Stimulated activated CD4-positive, alpha-beta T cell treated with anti-CD3 and anti-CD28 coated beads, Interleukin-4, amount 100 ng/mL, for 4 hours (primary cell): ENCODE results near the gene GLS2.
"Not testable (repeated sequence)": the region's sequence is repeated elsewhere in the genome, so short reads cannot be mapped to it uniquely, and the experiment has no call there.

Source experiments
- DNase-seq, 2 experiments: peaks; one replicate each; pipeline ENCODE4 v3.0.0-alpha.2; 2020

GLS2 gene

GRCh38 chr12:56490360-56490759 is 2.4 kb upstream of the GLS2 start:
- DNase-seq: no peak

GRCh38 chr12:56487448-56488040 is 417 bp downstream of the GLS2 start:
- DNase-seq: peak in 1 of 2 experiments; percentile 33

DNA sequence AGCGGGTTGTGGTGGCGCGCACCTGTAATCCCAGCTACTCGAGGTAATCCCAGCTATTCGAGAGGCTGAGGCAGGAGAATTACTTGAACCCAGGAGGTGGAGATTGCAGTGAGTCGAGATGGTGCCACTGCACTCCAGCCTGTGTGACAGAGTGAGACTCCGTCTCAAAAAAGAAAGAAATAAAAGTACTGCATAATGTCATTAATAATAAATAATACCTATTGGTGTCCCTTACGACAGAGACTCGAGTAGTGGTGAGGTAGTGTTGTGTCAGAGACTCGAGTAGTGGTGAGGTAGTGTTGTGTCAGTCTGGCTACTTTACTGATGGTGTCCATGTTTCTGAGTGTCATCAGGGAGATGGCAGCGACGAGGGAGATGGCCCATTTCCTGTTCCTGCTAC is 1.3 kb downstream of the GLS2 start:
- no peak for DNase-seq

DNA sequence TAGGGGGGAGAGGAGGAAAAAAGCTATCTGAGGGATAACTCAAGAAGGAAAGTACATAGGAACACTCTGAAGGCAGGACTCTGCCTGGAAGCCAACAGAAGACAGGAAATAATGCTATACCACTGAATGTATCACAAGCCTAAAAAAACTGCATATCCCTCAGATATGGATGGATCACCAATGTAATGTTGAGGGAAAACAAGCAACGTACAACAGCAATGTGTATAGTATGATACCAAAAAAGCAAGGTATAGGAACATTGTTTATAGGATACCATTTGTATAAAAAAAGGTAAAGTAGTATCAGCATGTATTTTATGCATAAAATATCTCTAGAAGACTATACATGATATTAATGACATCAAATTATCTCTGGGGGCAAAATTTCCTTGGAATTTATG is 3.4 kb downstream of the GLS2 start:
- DNase-seq: no peak

- DNase-seq: no peak
Measured at GRCh38 chr12:56479625-56480024, 8.3 kb downstream of the GLS2 start.

DNA sequence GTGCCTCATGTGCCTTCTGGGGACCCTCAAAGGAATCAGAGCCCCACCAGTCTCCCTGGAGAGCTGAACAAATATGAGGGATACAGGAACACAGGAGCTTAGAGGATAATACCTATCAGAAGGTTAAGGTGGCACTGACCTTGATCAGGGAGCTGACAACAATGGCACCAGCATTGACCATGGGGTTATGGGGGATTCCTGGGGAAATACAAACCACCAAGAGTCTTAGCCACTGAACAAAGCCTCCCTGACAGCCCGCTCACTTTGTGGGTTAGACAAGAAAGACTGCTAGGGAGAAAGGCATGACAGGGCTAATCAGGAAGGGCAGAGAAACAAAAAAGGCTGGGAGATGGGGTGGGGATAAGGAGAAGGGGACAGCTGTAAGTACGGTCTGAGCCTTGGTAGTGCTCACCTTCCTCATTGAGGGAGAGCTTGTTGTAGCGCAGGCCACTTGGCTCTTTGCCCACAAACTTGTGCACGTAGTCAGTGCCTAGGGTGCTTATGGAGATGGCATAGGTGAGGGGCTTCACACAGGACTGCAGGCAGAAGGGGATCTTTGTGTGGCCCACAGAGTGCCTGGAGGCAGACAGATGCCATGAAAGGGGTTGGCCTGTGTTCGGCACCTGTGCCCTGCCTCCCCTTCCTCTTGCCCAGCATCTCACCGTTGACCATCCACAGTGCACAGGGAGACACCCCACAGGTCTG is 10.3 kb downstream of the GLS2 start:
- no peak for DNase-seq

DNA sequence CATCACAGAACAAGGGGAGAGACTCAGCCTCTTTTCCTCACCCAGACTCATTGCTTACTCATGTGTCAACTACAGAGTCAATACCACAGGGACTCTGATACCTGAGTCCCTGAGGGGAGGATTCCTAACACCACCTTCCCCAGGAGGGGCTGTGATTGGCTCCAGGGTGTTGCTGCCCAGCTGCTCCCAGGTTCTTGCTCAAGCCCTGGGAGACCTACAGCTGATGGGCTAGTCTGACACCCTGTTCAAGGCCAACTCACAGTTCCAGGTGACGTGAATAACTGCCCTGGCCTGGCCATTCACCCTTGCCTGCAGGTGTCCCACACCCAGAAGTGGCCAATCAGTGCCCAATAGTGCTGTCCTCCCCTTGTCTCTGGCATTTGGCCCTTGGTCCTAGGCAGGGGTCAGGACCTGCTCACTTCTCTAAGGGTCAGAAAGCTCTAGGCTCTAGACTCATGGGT is 11.0 kb downstream of the GLS2 start:
- DNase-seq: no peak

GRCh38 chr12:56476143-56476542 is 11.8 kb downstream of the GLS2 start:
- no peak for DNase-seq

- DNase-seq: no peak
Measured at GRCh38 chr12:56474389-56474788, 13.6 kb downstream of the GLS2 start.

DNA sequence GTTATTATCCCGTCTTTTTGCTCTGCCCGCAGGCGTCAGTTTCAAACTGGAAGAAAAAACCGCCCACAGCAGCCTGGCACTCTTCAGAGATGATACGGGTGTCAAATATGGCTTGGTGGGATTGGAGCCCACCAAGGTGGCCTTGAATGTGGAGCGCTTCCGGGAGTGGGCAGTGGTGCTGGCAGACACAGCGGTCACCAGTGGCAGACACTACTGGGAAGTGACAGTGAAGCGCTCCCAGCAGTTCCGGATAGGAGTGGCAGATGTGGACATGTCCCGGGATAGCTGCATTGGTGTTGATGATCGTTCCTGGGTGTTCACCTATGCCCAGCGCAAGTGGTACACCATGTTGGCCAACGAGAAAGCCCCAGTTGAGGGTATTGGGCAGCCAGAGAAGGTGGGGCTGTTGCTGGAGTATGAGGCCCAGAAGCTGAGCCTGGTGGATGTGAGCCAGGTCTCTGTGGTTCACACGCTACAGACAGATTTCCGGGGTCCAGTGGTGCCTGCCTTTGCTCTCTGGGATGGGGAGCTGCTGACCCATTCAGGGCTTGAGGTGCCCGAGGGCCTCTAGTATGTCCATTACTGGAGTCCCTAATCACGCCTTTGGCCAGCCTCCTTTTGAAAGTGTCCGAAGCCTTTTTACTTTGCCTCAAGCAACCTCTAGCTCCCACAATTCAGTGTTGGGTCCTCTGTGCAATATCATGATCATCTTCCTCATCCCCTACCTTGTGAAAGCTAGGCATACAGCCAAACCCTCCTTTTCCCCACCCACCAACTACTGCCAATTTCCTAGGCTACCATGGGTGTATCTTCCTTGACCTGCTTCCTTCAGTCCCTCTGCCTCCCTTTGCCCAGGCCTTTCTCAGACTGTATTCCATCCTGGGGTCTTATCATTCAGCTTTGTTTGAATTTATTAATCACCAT is 18.7 kb downstream of the GLS2 start:
- DNase-seq: no peak

DNA sequence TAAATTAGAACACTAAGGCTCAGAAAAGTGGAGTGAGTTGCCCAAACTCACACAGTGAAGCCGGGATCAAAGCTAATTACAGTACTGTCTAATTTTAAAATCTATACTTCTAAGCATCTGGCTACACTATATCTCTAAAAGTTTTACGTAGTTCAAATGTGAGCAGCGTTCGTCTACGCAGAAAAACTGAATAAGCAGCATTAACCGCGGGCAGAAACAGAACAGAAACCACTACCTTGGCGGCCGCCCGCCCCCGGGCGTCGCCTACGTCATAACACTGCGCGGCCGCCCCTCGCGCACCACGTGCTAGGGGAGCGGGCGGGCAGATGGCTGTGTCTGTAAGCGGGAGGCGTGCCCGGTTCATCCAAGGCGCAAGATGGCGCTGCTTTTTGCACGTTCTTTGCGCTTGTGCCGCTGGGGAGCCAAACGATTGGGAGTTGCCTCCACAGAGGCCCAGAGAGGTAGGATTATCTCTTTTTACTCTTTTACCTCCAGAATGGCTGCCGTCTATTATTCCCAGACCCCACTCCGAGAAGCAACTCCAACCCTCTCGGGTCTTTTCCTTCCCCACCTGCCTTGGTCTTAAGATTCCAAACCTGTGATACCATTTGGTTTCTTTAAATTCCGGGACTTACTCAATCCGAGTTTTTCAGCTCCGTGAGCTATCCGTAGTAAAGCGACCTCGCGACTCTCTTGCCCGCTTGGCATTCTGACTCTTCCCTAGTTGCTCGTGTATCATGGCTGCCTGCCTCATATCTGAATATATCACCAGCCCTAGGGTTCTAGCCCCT is 19.6 kb downstream of the GLS2 start, which contains the start of gene SPRYD4:
Gene SPRYD4 (plus strand): TSS at position 363 of the 791 bp plus-strand sequence. CDS start 14 bp downstream, at position 377.
- peak; percentile 90 to 94 for DNase-seq

GRCh38 chr12:56462565-56462964 is 25.4 kb downstream of the GLS2 start:
- no peak for DNase-seq

DNA sequence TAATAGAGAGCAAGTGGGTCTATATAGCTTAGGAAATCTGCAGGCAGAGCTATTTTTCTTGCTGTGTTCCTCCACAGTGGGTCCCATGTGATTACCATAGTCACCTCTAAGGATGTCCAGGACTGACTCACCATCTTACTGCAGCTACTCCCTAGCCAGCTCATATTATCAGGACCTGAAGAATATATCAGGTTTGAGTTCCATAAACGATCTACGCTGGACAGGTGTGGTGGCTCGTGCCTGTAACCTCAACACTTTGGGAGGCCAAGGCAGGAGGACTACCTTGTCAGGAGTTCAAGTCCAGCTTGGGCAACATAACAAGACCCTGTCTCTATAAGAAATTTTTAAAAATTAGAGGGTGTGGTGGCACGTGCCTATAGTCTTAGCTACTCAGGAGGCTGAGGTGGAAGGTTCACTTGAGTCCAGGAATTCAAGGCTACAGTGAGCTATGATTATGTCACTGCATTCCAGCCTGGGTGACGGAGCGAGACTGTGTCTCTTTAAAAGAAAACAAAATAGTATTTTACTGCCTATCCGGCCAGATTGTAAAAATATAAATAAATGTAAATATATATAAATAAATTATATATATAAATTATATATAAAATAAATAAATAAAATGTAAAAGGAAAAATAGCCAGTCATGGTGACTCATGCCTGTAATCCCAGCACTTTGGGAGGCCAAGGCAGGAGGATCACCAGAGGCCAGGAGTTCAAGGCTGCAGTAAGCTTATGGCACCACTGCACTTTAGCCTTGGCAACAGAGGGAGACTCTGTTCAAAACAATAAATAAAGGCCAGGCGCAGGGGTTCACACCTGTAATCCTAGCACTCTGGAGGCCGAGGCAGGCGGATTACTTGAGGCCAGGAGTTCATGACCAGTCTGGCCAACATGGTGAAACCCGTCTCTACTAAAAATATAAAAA is 26.5 kb downstream of the GLS2 start:
- no peak for DNase-seq

DNA sequence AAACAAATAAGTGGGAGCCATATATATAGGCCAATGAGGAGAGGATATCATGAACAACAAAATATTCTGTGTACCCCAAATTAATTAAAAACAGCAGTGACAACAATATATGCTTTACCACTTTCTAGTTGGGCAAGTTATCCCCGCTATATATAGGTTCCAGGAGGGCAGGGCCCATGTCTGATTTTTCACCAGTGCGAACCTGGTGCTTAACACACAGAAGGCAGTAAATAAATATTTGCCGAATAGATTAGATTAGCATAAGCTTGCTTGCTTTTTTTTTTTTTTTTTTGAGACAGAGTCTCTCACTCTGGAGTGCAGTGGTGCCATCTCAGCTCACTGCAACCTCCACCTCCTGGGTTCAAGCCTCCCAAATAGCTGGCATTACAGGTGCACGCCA is 30.1 kb downstream of the GLS2 start:
- DNase-seq: no peak

DNA sequence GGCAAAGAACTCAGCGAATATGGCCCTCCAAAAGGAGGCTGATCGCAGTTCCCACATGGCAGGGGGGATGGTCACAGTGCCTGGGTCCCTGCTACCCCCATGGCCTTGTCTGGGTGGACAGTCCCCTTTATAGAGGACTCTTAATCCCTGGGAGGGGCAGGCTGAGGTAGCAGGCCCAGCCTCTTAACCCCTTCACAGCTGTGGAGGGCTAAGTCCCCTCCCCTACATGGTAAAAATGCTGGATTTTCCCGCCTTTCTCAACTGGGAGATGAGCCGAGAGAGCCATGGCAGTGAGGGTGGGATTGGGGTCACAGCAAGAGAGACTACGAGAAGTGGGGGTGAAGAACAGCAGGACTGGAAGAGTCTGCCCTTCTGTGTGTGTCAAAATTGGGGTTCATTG is 33.4 kb downstream of the GLS2 start, which contains the start of gene MIP:
Gene MIP (minus strand): TSS at position 101 of the 400 bp plus-strand sequence. CDS start 44 bp downstream, at position 57.
- DNase-seq: no peak

- no peak for DNase-seq
Measured at GRCh38 chr12:56451147-56451546, 36.8 kb downstream of the GLS2 start.

- no peak for DNase-seq
Measured at GRCh38 chr12:56450241-56450640, 37.7 kb downstream of the GLS2 start.

DNA sequence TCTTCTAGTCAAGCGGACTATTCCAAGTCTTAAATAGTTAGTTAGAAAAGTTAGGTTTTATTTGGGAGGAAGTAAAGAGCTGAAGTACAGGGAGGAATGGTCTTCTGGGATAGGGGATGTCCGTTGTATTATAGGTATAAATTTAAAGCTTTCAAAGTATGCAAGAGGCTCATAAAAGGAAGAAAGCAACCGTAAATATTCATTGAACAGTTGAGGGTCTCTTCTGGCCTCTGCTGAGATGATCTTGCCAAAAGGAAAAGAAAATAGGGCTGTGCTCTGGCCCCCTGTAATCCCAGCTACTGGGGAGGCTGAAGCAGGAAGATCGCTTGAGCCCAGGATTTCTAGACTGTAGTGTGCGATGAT is 38.4 kb downstream of the GLS2 start:
- no peak for DNase-seq

- DNase-seq: peak; percentile 77 to 83
Measured at GRCh38 chr12:56448860-56449621, 38.9 kb downstream of the GLS2 start, which contains the start of gene TIMELESS. Gene TIMELESS (minus strand): TSS chr12:56449426. CDS start chr12:56434170, 15,256 bp downstream.

DNA sequence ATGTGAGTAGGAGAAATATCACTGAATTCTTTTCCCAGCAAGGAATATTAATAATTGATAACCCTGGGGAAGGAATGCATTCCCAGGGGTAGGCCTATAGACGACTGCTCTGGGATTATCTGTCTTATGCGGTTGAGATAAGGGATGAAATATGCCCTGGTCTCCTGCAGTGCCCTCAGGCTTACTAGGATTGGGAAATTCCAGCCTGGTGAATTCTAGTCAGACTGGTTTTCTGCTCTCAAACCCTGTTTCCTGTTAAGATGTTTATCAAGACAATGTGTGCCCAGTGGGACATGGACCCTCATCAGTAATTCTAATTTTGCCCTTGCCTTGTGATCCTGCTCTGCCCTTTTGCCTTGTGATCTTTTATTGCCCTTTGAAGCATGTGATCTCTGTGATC is 44.8 kb downstream of the GLS2 start:
- not testable (repeated sequence) for DNase-seq
